Vagina (tissue), 2 donors: ENCODE measurements around the gene SNX33.

ENCODE experiments used
- POLR2AphosphoS5 ChIP-seq, 2 donors: sonication (generic); formaldehyde crosslinking; IDR thresholded peaks; one replicate each; pipeline ENCODE4 v1.9.0; 2017; ENCODE audit warnings: antibody characterized with exemption in 2 of 2, mild to moderate bottlenecking in 2 of 2, low read depth in 1 of 2; ENCODE audit not compliant: insufficient read depth in 1 of 2
- TF ChIP-seq, protein P1 (sequence below), 3 experiments: fragments of 450-650 bp in 2 of 3; fragments of 200-600 bp in 1 of 3; sonication (generic) in 1 of 3; IDR thresholded peaks; one replicate each; pipeline ENCODE4 v1.5.1; 2017 to 2019; ENCODE audit warnings: antibody characterized with exemption in 3 of 3, mild to moderate bottlenecking in 2 of 3, moderate library complexity in 2 of 3

DNA sequence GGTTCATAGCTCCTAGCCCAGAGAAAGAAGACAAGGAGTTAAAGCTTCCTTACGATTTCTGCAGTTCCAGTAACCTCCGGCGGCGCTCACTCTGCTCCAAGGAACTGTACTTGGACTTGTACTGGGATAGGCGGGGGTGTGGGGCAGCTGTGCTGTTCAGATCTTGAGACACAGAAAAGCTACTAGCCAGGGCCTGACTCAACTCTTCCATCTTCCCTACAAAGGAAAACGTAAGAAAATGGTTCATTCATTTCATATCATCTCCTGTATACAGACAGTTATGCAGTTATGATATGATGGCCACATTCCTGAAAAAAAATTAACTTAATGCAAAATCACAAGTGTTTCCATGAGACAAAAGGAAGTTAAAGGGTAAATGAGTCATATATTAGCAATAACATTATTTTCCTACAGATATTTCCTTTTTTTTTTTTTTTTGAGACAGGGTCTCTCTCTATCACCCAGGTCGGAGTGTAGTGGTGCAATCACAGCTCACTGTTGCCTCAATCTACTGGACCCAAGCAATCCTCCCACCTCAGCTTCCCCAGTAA is 26.8 kb upstream of the SNX33 start:
- TF ChIP-seq, protein P1, sequence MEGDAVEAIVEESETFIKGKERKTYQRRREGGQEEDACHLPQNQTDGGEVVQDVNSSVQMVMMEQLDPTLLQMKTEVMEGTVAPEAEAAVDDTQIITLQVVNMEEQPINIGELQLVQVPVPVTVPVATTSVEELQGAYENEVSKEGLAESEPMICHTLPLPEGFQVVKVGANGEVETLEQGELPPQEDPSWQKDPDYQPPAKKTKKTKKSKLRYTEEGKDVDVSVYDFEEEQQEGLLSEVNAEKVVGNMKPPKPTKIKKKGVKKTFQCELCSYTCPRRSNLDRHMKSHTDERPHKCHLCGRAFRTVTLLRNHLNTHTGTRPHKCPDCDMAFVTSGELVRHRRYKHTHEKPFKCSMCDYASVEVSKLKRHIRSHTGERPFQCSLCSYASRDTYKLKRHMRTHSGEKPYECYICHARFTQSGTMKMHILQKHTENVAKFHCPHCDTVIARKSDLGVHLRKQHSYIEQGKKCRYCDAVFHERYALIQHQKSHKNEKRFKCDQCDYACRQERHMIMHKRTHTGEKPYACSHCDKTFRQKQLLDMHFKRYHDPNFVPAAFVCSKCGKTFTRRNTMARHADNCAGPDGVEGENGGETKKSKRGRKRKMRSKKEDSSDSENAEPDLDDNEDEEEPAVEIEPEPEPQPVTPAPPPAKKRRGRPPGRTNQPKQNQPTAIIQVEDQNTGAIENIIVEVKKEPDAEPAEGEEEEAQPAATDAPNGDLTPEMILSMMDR (IDR thresholded peaks at IDR 0.05) = peak in 1 of 3 experiments; percentile 41
- TF ChIP-seq POLR2AphosphoS5 (IDR thresholded peaks at IDR 0.05; ENCODE audit: insufficient read depth in 1 of 2, low read depth in 1 of 2) = no peak
